HCT116 (cell line): ENCODE measurements around the gene CCER1. TPM values are rescaled to one million over a fixed set of nuclear protein-coding genes. Genes with fewer than 3 reads are reported as not detected.
"Not testable (repeated sequence)": the region's sequence is repeated elsewhere in the genome, so short reads cannot be mapped to it uniquely, and the experiment has no call there.

ENCODE experiments used
- ATAC-seq: fragments of 200-7000 bp; cut with Tn5 transposase; 2 replicates; pipeline ENCODE4 v1.9.1; 2020; ENCODE audit warnings: mild to moderate bottlenecking, moderate library complexity
- BruUV-seq: library from RNA; stranded (reverse); fragments of 400-500 nt; replicated peaks from 2 replicates; lab custom pipeline; 2021; lab: Mats Ljungman, UMichigan
- CTCF ChIA-PET: fragments of 300-600 bp; sonication (Branson Sonifier 250); formaldehyde crosslinking; loops from one replicate; lab custom pipeline; 2021; ENCODE audit warnings: antibody characterized with exemption; lab: Charles Lee
- POLR2A ChIA-PET: fragments of 300-600, 350-600 bp; sonication (Branson Sonifier 250); formaldehyde crosslinking; loops from one replicate; lab custom pipeline; 2021; ENCODE audit warnings: antibody characterized with exemption; lab: Charles Lee
- RAD21 ChIA-PET, 2 experiments: fragments of 300-600 bp; sonication (Branson Sonifier 250); formaldehyde crosslinking; loops; one replicate each; lab custom pipeline; 2023; ENCODE audit warnings: low total read pairs in 2 of 2; ENCODE audit not compliant: uncharacterized antibody in 2 of 2, unreplicated experiment in 2 of 2, low non-redundant PET in 1 of 2; lab: Charles Lee
- DNase-seq: peaks from one replicate; pipeline ENCODE4 v3.0.0-alpha.2; 2010; ENCODE audit warnings: low read depth, low spot score
- H2AFZ ChIP-seq: fragments of 200-600 bp; shearing (Covaris generic), sonication (generic); 2 replicates; pipeline ENCODE4 v1.6.1; 2017; ENCODE audit warnings: low read depth, mixed run types, mixed read lengths, antibody characterized with exemption, low read length; ENCODE audit not compliant: poor library complexity, severe bottlenecking
- H3K27ac ChIP-seq: 2 replicates; pipeline ENCODE4 v1.5.1; 2012; ENCODE audit warnings: low read depth, low read length
- H3K27me3 ChIP-seq: fragments of 200-600 bp; sonication (generic); 2 replicates; pipeline ENCODE4 v1.6.1; 2016; ENCODE audit warnings: mixed run types, low read length, mixed read lengths; ENCODE audit not compliant: insufficient read depth
- H3K36me3 ChIP-seq, 2 experiments: fragments of 200-500 bp in 1 of 2; fragments of 200-600 bp in 1 of 2; sonication (Bioruptor generic) in 1 of 2; sonication (generic) in 1 of 2; 2 replicates each; pipeline versions ENCODE4 v1.5.1 to v1.6.1; 2014 to 2016; ENCODE audit warnings: low read length in 2 of 2, inconsistent platforms in 1 of 2, mixed read lengths in 1 of 2, mixed run types in 1 of 2; ENCODE audit not compliant: insufficient read depth in 2 of 2, control insufficient read depth in 1 of 2
- H3K4me1 ChIP-seq, 2 experiments: fragments of 200-600 bp in 1 of 2; sonication (generic) in 1 of 2; 2 replicates each; pipeline versions ENCODE4 v1.5.1 to v1.6.1; 2012 to 2017; ENCODE audit warnings: low read length in 2 of 2, inconsistent platforms in 1 of 2, mild to moderate bottlenecking in 1 of 2, mixed read lengths in 1 of 2, mixed run types in 1 of 2, moderate library complexity in 1 of 2; ENCODE audit not compliant: insufficient read depth in 2 of 2, control insufficient read depth in 1 of 2
- H3K4me2 ChIP-seq: fragments of 200-600 bp; sonication (generic); 2 replicates; pipeline ENCODE4 v1.6.1; 2017; ENCODE audit warnings: mixed run types, low read length, mixed read lengths
- H3K4me3 ChIP-seq, 2 experiments: fragments of 200-600 bp in 1 of 2; sonication (generic) in 1 of 2; replicated peaks in 1 of 2; 2 replicates each; pipeline ENCODE4 v1.5.1; 2011 to 2016; ENCODE audit warnings: low read length in 2 of 2, control low read depth in 1 of 2, low read depth in 1 of 2, mild to moderate bottlenecking in 1 of 2, mixed read lengths in 1 of 2, mixed run types in 1 of 2
- H3K79me2 ChIP-seq: fragments of 200-600 bp; sonication (generic); 2 replicates; pipeline ENCODE4 v1.6.1; 2017; ENCODE audit warnings: mild to moderate bottlenecking, mixed run types, low read length, moderate library complexity, mixed read lengths; ENCODE audit not compliant: insufficient read depth
- H3K9ac ChIP-seq: fragments of 200-600 bp; sonication (generic); 2 replicates; pipeline ENCODE4 v1.6.1; 2016; ENCODE audit warnings: low read length, mixed read lengths
- H3K9me2 ChIP-seq: fragments of 200-600 bp; sonication (generic), shearing (Covaris generic); 2 replicates; pipeline ENCODE4 v1.6.1; 2017; ENCODE audit warnings: mixed run types, mild to moderate bottlenecking, moderate library complexity; ENCODE audit not compliant: insufficient read depth
- H3K9me3 ChIP-seq, 2 experiments: fragments of 200-500 bp in 1 of 2; fragments of 200-600 bp in 1 of 2; sonication (Bioruptor generic) in 1 of 2; sonication (generic) in 1 of 2; 2 replicates each; pipeline ENCODE4 v1.6.1; 2014 to 2017; ENCODE audit warnings: low read length in 2 of 2, mixed read lengths in 2 of 2, inconsistent platforms in 1 of 2, low read depth in 1 of 2, mild to moderate bottlenecking in 1 of 2, mixed run types in 1 of 2, moderate library complexity in 1 of 2; ENCODE audit not compliant: control insufficient read depth in 1 of 2, insufficient read depth in 1 of 2
- H4K20me1 ChIP-seq: fragments of 200-600 bp; sonication (generic), shearing (Covaris generic); 2 replicates; pipeline ENCODE4 v1.6.1; 2017; ENCODE audit warnings: mixed run types, mild to moderate bottlenecking, moderate library complexity; ENCODE audit not compliant: insufficient read depth
- CBX3 ChIP-seq: IDR thresholded peaks from 2 replicates; pipeline ENCODE4 v1.6.1; 2012; ENCODE audit warnings: low read depth
- CEBPB ChIP-seq: IDR thresholded peaks from 2 replicates; pipeline ENCODE4 v1.6.1; 2012; ENCODE audit warnings: low read depth
- EZH2 ChIP-seq: fragments of 200-600 bp; sonication (generic); IDR thresholded peaks from 2 replicates; pipeline ENCODE4 v1.6.1; 2017; ENCODE audit warnings: antibody characterized with exemption, mixed run types
- FOSL1 ChIP-seq: IDR thresholded peaks from 2 replicates; pipeline ENCODE4 v1.6.1; 2012; ENCODE audit warnings: low read depth
- JUND ChIP-seq: IDR thresholded peaks from 2 replicates; pipeline ENCODE4 v1.6.1; 2012
- POLR2A ChIP-seq: IDR thresholded peaks from 2 replicates; pipeline ENCODE4 v1.7.0; 2011; ENCODE audit warnings: borderline replicate concordance; ENCODE audit not compliant: insufficient read depth, insufficient read length; ENCODE audit errors: extremely low read depth
- SIN3A ChIP-seq: IDR thresholded peaks from 2 replicates; pipeline ENCODE4 v1.6.1; 2012; ENCODE audit warnings: low read depth
- SP1 ChIP-seq: IDR thresholded peaks from 2 replicates; pipeline ENCODE4 v1.6.1; 2012; ENCODE audit warnings: low read depth
- TCF7L2 ChIP-seq: IDR thresholded peaks from 2 replicates; pipeline ENCODE4 v1.7.0; 2011; ENCODE audit warnings: borderline replicate concordance, inconsistent platforms; ENCODE audit not compliant: insufficient read depth, insufficient read length; ENCODE audit errors: extremely low read depth
- YY1 ChIP-seq: IDR thresholded peaks from 2 replicates; pipeline ENCODE4 v1.6.1; 2011; ENCODE audit warnings: low read length, low read depth, moderate library complexity, mild to moderate bottlenecking; ENCODE audit not compliant: insufficient replicate concordance; ENCODE audit errors: extremely low read depth
- ZFX ChIP-seq: fragments of 450-650 bp; IDR thresholded peaks from 2 replicates; pipeline ENCODE4 v1.6.1; 2017
- intact Hi-C: fragments of 100-400 bp; cut with micrococcal nuclease; formaldehyde crosslinking; loops from 2 replicates; pipeline ENCODE4 v1.10.0; 2022
- total RNA-seq: library from RNA; stranded (reverse); gene quantifications from one replicate; pipeline ENCODE4 v1.2.1, GENCODE V29; 2021; ENCODE audit not compliant: unreplicated experiment
- TF ChIP-seq, protein P1 (sequence below): IDR thresholded peaks from 2 replicates; pipeline ENCODE4 v1.6.1; 2012
- TF ChIP-seq, protein P2 (sequence below), 3 experiments: fragments of 200-600 bp in 1 of 3; sonication (generic) in 1 of 3; IDR thresholded peaks in 2 of 3; conservative IDR thresholded peaks in 1 of 3; 2 replicates each; pipeline ENCODE4 v1.5.1; 2012 to 2017; ENCODE audit warnings: low read depth in 2 of 3, low read length in 2 of 3, antibody characterized with exemption in 1 of 3, borderline replicate concordance in 1 of 3, control low read depth in 1 of 3, mild to moderate bottlenecking in 1 of 3, mixed read lengths in 1 of 3, mixed run types in 1 of 3, moderate library complexity in 1 of 3; ENCODE audit not compliant: insufficient read depth in 1 of 3
- TF ChIP-seq, protein P3 (sequence below): IDR thresholded peaks from 2 replicates; pipeline ENCODE4 v1.6.1; 2012

The CCER1 gene
- total RNA-seq, 1 experiment from 2014 or later = not detected

DNA sequence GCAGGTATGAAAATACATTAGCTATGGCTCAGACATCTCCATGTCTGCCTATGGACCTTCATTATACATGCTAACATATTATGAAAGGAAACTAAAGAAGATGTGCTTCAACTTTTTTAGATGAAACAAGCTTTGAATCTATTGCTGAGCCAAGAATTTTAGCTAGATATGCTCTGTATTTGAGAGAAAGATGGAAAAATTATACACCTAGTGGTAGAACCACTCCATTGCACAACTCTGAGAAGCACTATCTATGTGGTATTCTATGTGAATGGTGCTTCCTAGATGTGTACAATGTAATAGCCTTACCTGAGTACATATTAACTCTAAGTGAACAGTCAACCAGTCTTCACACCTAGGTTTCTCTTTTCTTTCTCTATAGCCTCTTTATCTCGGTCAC is 32.5 kb upstream of the CCER1 start:
- Histone ChIP-seq H3K4me3 (no peak overlapping the region), H3K27ac (no peak overlapping the region), H3K36me3 (no peaks in the 10 kb centered on the region), H3K9me2 (no peaks in the 10 kb centered on the region), H4K20me1 (no peaks in the 10 kb centered on the region), H3K9me3 (no peaks in the 10 kb centered on the region; a peak in 1 of 4 replicates), H3K27me3 (no peaks in the 10 kb centered on the region), H3K4me1 (no peaks in the 10 kb centered on the region), H3K4me2 (no peak overlapping the region), H2AFZ (no peak overlapping the region), H3K9ac (no peak overlapping the region), H3K79me2 (no peaks in the 10 kb centered on the region)
- CTCF ChIA-PET = interaction anchor here (1.9 kb wide), 1 partner anchor 9 kb away, joined by 4 read pairs; no protein-coding TSS in a partner anchor
- intact Hi-C loops = no loop called here
- POLR2A ChIA-PET = no interaction called here
- RAD21 ChIA-PET = no interaction called here
- ATAC-seq (peak; percentile 70), DNase-seq (no peak)
- no TSS peak for BruUV-seq
- TF ChIP-seq, protein P1, sequence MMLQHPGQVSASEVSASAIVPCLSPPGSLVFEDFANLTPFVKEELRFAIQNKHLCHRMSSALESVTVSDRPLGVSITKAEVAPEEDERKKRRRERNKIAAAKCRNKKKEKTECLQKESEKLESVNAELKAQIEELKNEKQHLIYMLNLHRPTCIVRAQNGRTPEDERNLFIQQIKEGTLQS = no peak
- TF ChIP-seq, protein P2, sequence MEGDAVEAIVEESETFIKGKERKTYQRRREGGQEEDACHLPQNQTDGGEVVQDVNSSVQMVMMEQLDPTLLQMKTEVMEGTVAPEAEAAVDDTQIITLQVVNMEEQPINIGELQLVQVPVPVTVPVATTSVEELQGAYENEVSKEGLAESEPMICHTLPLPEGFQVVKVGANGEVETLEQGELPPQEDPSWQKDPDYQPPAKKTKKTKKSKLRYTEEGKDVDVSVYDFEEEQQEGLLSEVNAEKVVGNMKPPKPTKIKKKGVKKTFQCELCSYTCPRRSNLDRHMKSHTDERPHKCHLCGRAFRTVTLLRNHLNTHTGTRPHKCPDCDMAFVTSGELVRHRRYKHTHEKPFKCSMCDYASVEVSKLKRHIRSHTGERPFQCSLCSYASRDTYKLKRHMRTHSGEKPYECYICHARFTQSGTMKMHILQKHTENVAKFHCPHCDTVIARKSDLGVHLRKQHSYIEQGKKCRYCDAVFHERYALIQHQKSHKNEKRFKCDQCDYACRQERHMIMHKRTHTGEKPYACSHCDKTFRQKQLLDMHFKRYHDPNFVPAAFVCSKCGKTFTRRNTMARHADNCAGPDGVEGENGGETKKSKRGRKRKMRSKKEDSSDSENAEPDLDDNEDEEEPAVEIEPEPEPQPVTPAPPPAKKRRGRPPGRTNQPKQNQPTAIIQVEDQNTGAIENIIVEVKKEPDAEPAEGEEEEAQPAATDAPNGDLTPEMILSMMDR (IDR thresholded peaks at IDR 0.05 in 2 of 3, conservative IDR thresholded peaks at IDR 0.05 in 1 of 3; ENCODE audit: borderline replicate concordance in 1 of 3, insufficient read depth in 1 of 3, low read depth in 2 of 3, low read length in 2 of 3) = peak in 2 of 3 experiments; percentile 34 to 47; a peak in 3 of 6 replicates

DNA sequence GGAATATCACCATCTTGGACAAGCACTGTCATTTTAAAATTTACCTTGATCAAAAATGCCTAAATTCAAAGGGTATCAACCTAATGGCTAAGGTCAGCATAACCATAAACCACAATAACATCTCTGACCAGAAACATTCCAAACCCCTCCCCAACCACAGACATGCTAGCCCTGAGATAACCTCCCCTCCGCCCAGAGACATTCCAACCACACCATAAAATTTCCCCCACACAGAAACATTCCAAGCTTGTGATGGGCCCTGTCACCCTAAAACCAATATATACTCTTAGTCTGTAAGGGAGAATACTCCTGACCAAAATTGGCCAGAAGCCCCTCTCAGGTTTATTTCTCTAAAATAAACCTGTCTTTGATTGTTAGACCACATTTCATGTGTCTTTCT is 32.1 kb upstream of the CCER1 start:
- Histone ChIP-seq H2AFZ (no peak overlapping the region), H3K9ac (no peak overlapping the region), H3K4me3 (no peak overlapping the region), H3K9me2 (no peaks in the 10 kb centered on the region), H4K20me1 (no peaks in the 10 kb centered on the region), H3K36me3 (no peaks in the 10 kb centered on the region), H3K27ac (no peak overlapping the region), H3K4me1 (no peaks in the 10 kb centered on the region), H3K27me3 (no peaks in the 10 kb centered on the region)
- TF ChIP-seq, protein P3, sequence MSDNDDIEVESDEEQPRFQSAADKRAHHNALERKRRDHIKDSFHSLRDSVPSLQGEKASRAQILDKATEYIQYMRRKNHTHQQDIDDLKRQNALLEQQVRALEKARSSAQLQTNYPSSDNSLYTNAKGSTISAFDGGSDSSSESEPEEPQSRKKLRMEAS = no peak
- TF ChIP-seq SIN3A (no peak), ZFX (no peak), CBX3 (no peak), FOSL1 (no peak), POLR2A (no peak), JUND (no peak), TCF7L2 (no peak), SP1 (no peak), YY1 (no peak), CEBPB (no peak), EZH2 (no peak)
- TF ChIP-seq, all 23 proteins: peak for 0
- intact Hi-C loops = no loop called here
- POLR2A ChIA-PET = no interaction called here
- ATAC-seq = no peak; the same call in 1 of the 2 replicates
- Histone ChIP-seq H3K9me3 (no peaks in the 10 kb centered on the region; a peak in 1 of 4 replicates), H3K4me2 (no peak overlapping the region), H3K79me2 (no peaks in the 10 kb centered on the region)
- DNase-seq = no peak
- RAD21 ChIA-PET = no interaction called here
- BruUV-seq = no TSS peak
- CTCF ChIA-PET = interaction anchor here (1.9 kb wide), 1 partner anchor 9 kb away, joined by 4 read pairs; no protein-coding TSS in a partner anchor

DNA sequence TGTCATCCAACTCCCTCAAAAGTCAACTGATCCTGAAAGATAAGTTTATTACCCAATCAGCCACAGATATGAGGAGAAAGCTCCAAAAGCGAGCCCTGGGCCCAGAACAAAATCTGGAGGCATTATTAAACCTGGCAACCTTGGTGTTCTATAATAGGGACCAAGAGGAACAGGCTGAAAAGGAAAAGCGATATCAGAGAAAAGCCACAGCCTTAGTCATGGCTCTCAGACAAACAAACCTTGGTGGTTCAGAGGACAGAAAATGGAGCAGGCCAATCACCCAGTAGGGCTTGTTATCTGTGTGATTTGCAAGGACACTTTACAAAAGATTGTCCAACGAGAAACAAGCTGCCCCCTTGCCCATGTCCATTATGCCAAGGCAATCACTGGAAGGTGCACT is 30.4 kb upstream of the CCER1 start:
- H4K20me1 ChIP-seq, H3K4me2 ChIP-seq, H3K9me3 ChIP-seq, BruUV-seq, H3K27ac ChIP-seq, H3K4me1 ChIP-seq, H3K9ac ChIP-seq, H2AFZ ChIP-seq, RAD21 ChIA-PET, H3K36me3 ChIP-seq, CTCF ChIA-PET, POLR2A ChIA-PET, H3K27me3 ChIP-seq, H3K9me2 ChIP-seq, ATAC-seq, H3K79me2 ChIP-seq, DNase-seq, H3K4me3 ChIP-seq, intact Hi-C loops: not testable (repeated sequence)
